Measurements from ENCODE around the gene AGO1.
"Not testable (repeated sequence)": the region's sequence is repeated elsewhere in the genome, so short reads cannot be mapped to it uniquely, and the experiment has no call there.

The AGO1 gene

DNA sequence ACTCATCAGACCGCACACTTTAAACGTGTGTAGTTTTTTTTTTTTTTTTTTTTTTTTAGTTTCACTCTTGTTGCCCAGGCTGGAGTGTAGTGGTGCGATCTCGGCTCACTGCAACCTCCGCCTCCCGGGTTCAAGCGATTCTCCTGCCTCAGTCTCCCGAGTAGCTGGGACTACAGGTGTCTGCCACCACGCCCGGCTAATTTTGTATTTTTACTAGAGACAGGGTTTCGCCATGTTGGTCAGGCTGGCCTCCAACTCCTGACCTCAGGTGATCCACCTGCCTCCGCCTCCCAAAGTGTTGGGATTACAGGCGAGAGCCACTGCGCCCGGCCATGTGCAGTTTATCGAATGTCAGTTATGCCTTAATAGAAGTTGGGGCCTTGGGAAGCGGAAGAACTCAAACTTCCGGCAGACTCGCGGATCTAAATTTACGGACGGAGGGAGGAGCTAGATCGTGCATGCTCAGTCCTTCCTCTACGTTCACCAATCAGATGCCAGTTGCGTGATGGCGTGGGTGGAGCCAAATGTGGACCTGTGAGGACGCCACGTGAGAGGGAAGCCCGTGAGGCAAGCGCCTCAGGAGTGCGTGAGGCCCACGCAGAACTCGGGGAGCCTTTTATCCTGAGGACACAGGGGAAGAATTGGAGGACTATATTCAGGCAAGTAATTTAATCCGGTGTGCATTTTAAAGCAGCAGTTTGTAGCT, 13.6 kb upstream of the AGO1 start:
- DNase-seq (ENCODE audit: low spot score) = not testable (repeated sequence)

DNA sequence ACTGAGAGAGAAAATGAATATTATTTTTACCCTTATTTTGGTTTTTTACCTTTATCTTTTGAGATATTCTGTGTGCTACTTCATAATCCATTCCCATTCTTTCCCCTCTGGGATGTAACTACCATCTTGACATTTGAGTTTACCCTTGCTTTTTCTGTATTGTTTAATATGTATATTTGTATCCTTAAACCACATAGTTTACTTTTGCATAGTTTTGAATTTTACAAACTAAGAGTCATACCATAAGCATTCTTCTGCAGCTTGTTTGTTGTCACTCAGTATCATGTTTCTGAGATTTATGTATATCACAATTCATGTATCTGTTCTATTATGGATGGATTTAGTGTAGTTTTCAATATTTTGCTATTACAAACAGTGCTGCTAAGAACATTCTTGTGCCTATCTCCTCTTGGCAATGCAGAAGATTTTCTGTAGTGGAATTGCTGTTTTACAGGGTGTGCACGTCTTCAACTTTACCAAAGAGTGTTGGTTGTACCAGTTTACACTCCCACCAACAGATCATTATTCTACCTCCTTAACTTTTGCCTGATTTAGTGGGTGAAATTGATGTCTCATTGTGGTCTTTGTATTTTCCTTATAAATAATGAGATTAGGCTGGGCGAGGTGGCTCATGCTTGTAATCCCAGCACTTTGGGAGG, 12.2 kb upstream of the AGO1 start:
- DNase-seq (ENCODE audit: low spot score) = no peak

DNA sequence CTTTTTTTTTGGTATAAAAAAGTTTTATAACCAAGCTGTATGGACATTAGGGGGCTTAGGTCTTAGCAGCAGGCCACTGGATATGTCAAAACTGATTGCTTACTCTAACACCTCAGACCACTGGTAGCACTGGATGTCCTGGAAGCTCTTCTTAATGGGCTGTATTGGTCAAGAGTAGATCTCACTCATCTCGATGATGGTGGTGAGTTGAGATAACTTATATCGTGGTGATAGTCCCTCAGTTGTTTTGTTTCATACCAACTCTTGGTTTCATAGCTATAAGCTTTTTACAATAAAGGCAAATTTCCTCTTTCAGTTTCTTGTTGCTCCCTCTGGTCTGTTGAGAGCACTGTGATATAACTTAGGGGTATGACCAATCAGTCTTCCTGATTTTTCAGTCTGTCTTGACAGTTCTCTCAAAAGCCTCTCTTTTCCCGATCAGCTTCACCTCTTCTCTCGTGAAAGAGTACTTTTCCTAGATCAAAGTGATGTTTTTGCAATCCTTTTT, 9.7 kb upstream of the AGO1 start:
- DNase-seq (ENCODE audit: low spot score) = no peak

DNA sequence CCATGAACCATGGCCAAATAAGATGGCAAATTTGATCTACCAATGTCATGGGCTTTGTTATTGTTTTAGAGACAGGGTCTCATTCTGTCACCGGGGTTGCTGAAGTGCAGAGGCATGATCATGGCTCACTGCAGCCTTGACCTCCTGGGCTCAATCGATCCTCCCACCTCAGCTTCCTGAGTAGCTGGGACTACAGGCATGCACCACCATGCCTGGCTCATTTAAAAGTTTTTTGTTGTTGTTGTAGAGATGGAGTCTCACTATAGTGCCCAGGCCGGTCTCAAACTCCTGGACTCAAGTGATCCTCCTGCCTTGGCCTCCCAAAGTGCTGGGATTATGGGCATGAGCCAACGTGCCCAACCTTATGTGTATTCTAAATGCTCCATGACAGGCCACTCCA, 8.9 kb upstream of the AGO1 start:
- DNase-seq (ENCODE audit: low spot score) = not testable (repeated sequence)

DNA sequence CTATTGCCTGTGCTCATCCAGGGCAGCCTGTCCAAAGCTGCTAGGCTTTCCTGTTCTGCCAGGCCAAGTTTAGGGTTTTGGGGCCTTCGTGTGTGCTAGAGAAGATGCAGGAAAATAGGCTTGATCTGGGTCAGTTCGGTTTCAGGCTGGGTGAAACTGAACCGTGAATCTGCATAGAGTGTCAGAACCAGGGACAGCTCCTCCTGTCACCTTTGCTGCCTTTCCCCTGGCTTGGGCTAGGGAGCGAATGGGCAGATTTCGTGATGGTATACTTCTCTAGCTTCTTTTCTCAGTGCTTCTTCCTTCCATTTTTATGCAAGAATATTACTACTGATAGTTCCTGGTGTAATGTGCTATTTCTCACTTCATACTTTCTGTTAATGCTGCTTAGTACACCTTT, 6.0 kb upstream of the AGO1 start:
- DNase-seq (ENCODE audit: low spot score) = peak; percentile 43

DNA sequence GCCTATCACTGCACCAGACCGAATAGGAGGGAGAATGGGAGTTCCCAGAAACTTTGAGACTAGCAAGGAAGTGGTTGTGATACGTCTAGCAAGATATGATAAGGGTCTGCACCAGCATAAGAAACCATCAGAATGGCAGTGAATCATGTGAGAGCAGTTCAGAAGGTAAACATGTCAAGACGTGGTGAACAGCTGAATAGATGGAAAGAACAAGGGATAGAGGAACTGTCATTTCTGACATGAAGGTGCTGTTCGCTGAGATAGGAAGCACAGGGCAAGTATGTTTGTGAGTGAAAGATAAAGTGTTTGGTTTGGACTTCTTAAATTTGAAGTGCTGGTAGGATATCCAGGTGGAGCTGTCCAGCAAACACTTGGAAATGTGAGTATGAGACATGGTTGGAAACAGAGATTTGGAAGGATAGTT, 1.1 kb upstream of the AGO1 start:
- DNase-seq (ENCODE audit: low spot score) = no peak

DNA sequence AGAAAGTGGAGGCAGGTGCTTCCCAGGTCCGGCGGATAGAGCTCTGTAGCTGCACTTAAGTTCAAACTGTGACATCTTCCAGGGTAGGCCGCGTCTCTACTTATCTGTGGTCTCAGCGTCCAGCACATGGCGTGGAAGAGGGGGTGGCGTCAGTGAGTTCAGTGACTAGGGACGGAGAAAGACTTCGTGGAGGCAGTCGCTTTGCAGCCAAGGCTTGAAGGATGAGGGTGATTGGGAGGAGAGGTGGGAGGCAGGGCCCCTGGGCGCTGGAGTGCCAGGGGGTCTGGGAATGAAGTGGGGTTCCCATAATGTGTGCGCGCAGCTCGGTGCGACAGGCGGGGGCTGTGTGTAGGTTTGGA, 444 bp upstream of the AGO1 start:
- no peak for DNase-seq (ENCODE audit: low spot score)

DNA sequence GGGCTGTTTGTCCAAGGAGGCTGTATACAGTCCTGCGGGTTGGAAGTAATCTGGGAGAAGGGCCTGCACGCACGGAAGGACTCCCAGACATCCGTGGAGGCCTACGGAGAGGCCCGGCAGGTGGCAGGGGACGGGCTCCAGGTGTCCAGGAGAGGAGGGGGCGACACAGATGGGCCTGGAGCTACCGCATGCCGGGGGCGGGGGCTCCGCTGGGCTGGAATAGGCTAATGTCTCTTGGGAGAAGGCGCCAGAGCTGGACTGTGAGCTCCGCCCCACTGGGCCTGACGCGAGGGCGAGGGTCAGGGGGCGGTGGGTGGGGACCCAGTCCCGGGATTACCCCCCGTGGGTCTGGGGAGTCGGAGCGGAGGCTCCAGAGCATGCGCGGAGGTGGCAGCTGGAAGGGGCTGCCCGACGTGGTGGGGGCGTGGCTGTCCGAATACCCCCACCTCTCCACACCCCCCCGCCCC, 659 bp downstream of the AGO1 start:
- DNase-seq (ENCODE audit: low spot score) = peak; percentile 82

DNA sequence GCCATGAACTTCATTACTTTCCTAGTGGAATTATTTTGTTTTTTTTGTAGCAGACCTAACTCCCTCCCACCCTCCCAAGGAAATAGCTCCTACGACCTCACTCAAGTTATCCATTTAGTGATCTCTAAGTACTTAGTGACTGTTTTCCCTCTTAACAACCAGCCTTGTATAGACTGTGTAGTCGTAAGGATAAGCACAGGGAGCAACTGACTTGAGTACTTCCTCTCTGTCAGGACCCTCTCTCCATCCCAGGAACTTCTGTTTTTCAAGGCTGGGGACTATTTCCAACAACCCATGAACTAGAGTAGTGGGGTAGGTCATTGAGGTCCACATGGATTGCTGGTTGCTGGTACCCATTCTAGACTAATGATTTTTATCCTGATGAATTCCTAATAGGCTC, 1.9 kb downstream of the AGO1 start:
- no peak for DNase-seq (ENCODE audit: low spot score)

DNA sequence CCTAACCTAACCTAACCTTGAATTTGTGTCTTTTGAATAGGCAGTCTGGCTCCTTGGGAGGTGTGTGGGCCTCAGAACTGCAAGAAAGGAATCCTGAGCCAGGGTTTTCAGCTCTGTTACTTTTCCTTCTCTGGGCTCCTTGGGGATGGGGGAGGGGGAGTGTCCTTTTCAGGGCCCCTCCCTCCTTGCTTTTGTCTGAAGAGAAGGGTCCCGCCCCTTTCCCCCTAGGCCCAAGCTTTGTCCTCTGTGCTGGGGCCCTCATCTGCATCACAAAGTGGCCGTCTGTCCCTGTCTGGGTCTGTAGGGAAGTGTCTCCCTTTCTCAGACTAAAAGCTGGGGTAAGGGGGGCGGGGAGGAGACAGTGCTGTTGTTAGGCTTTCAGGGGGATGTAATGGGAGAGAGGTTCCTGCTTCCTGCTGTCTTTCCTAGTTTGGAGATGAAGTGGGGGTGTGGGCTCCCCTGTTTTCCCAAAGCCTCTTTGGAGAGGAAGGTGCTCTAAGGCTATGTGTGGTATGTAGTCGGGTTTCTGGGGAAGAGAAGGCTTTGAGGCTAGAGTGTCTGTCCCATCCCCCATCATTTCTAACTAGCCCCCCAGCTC, 3.1 kb downstream of the AGO1 start:
- DNase-seq (ENCODE audit: low spot score) = no peak

DNA sequence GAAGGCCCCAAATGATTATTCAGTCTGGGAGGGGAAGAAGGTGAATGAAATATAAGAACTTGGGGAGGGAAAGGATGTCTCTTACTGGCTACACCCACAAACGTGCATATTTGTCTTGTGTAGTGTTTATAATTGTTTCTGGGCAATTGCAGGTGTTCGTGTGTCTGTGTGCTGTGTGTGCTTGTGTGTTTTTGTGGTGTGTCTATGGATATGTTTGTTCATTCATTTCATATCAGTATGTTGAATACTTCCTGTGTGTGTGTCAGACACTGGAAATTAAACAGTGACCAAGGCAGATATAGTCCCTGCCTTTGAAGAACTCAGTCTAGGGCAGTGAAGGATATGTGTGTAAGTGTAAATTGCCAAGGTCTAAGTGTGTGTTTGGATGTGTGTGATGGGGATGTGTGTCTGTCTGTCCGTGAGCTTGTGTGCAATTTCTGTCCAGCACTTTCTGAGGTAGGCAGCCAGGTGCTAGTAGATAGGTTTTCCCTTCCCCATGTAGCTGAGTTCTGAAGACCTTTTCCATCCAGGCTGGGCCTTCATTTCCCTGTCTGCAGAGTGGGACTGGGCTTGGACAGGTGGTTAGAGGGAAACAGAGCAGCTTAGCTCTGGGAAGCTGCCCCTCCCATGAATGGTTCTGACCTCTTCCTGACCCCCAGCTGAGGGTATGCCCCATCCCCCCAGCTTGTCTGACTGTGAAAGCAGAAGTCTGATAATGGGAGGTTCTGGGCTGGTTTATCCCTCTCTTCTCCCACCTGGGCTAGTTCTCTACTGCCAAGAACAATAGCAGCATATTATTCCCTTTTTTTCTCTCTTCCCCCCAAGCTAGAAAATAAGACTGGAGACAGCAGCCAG, 3.8 kb downstream of the AGO1 start:
- DNase-seq (ENCODE audit: low spot score) = no peak

DNA sequence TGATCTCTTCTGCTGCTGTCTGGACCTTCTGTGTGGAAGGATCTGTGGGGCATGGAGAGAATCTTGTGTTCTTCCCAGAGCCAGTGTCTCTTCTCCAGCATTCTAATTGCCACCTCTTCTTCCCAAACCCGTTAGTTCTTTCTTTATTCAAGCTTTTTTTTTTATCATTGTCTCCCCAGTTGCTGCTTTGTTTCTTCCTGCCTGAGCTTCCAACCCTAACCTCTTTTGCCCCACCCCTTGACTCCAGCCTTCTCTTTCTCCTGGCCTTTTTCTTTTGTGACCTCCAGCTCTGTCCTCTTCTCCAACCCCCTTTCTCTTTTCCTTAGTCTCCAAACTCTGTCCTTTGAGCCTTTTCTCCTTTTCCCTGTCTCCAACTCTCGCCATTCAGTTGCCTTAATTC, 4.5 kb downstream of the AGO1 start:
- no peak for DNase-seq (ENCODE audit: low spot score)

DNA sequence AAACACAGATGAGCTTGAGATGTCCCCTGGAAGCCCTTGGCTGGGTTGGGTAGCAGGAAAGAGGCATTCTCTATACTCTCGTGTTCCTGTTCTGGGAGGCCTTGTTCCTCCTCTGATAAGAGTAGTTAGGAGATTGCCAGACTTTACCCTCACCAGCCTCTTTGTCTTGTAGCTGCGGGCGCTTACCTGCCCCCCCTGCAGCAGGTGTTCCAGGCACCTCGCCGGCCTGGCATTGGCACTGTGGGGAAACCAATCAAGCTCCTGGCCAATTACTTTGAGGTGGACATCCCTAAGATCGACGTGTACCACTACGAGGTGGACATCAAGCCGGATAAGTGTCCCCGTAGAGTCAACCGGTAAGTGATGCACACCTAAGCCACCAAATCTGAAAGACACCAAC, 5.2 kb downstream of the AGO1 start:
- DNase-seq (ENCODE audit: low spot score) = no peak

DNA sequence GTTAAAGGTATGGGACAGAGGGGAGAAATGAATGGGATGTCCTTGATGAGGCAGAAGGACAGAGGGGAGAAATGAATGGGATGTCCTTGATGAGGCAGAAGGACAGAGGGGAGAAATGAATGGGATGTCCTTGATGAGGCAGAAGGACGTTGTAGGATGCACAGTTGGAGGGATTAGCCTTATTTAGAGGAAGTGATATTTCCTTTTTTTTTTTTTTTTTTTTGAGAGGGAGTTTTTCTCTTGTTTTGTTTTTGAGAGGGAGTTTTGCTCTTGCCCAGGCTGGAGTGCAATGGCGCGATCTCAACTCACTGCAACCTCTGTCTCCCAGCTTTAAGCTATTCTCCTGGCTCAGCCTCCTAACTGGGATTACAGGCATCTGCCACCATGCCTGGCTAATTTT, 6.0 kb downstream of the AGO1 start:
- not testable (repeated sequence) for DNase-seq (ENCODE audit: low spot score)

DNA sequence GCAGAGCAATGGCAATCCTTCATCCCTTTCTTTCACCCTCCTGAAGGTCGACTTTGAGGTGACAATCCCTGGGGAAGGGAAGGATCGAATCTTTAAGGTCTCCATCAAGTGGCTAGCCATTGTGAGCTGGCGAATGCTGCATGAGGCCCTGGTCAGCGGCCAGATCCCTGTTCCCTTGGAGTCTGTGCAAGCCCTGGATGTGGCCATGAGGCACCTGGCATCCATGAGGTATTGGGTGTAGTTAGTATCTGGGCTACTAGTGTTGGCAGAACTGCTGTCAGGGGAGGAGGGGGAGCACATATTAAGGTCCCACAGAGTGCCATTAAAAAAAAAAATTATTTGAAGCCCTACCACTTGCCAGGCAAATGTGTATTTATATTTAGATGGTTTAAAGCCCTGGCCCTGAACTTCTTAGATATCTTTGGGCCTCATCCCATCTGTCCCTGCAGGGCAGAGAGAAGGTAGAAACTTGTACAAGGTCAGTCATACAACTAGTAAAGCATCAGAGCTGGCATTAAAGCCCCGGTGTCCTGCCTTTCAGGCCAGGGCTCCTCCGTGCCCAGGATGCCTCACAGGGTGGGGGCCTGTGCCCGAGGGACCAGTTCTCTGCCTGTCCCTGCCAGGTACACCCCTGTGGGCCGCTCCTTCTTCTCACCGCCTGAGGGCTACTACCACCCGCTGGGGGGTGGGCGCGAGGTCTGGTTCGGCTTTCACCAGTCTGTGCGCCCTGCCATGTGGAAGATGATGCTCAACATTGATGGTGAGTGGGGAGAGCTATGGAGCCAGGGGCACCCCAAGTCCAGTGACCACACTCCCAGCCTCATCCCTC, 10.3 kb downstream of the AGO1 start:
- no peak for DNase-seq (ENCODE audit: low spot score)

DNA sequence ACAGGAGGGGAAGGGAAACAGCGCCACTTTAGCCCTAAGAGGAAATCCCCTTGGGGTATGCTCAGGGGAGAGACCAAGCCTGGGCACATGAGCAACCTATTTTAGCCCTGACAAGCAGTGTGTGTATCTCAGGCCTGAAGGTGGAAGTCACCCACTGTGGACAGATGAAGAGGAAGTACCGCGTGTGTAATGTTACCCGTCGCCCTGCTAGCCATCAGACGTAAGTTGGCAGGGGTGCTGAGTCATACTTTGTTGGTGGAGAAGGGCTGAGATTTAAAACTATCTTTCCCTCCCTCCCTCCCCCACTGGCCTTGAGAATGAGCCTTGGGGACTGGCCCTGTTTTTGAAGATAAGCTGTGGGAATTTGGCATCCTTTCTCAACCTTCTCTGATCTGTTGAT, 11.2 kb downstream of the AGO1 start:
- DNase-seq (ENCODE audit: low spot score) = no peak

DNA sequence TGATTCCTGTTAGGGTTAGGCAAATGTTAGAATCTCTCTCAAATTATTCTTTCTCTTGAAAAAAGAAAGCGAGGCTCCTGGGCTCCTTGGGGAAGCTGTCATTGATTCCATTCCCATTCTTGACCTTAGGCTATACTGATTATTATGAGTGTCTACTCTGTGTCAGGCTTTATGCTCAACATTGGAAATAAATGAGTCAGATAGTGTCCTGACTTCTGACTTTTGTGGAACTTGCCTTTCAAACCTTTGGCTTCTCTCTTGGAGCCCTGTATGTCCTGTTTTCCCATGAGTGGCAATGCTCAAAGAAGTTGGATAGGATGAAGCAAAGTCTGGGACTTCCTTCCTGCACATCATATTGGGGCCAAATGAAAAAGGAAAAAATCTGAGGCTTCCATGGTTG, 11.6 kb downstream of the AGO1 start:
- no peak for DNase-seq (ENCODE audit: low spot score)

DNA sequence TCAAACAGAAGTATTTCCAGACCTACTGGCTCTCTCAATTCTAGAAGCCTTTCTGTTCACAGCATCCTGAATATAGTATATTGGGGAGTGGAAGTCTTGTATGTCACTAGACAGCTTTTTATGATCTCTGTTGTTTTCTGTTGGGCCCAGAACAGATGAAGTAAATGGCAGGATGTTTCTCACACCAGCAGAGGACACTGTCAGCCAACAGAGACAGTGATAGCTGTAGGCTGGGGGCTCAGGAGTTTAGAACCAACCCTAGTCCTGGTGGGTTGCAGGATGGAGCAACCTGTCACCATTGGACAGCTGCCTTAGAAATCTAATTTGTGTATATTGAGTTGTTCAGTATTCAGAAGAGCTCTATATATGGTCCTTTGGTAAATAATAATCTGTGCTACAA, 16.9 kb downstream of the AGO1 start:
- DNase-seq (ENCODE audit: low spot score) = no peak

DNA sequence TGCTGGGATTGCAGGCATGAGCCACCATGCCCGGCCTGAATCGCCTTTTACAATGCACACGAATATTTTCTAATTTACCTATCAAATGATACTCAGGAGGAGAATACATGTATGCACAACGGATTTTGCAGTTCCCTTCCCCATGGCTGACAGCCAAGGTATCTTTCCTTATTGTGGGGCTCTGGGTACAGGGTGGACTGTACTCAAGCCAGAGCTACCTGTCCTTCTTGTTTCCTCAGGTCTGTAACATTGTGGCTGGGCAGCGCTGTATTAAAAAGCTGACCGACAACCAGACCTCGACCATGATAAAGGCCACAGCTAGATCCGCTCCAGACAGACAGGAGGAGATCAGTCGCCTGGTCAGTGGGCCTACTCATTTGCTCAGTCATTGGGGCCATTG, 18.2 kb downstream of the AGO1 start:
- DNase-seq (ENCODE audit: low spot score) = no peak

DNA sequence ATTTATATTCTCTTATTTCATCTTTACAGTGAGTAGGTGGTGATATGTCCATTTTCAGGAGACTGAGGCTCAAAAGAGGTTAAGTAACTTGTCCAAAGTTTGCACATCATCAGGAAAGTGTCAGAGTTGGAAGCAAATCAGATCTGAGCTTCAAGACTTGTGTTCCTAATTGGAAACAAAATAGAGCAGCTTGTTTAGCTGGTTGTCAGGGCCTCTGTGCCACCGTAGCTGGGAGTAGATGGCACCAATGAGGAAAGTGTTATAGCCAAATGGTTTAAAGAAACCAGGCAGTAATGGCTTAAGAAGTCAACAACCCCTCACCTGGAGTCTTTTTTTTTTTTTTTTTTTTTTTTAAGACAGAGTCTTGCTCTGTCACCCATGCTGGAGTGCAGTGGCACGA, 19.7 kb downstream of the AGO1 start:
- no peak for DNase-seq (ENCODE audit: low spot score)

DNA sequence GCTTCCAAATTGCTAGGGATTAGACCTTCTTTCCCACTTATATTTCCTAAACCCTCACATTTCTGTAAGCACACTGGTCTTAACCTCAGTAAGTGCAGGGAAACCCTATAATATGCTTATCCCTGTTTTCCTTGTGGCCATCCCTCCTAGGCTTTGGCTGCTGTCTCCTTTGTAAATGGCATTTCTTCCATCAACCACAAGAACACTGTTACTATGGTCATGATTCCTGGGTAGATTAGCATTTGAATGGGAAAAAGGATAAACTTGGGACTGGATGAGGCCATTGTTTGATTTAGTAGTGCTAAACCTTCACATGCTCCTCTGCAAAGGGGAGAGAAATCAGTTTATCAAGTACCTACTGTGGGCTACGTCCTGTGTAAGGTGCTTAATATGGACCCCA, 31.7 kb downstream of the AGO1 start:
- no peak for DNase-seq (ENCODE audit: low spot score)

DNA sequence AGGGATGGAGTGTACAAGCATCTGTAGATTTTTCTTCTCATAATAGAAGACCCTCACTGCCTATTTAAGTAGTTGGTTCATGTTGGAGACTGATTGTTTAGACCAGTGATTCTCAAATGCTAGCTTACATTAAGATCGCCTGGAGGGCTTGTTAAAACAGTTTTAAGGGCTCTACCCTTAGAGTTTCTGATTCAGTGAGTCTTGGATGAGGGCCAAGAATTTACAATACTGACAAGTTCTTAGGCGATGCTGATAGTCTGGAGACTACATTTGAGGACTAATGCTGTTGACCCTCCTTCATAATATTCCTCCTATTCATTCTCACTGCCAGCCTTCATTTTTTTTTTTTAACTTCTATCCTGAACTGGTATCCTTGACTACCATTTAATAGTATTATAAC, 32.7 kb downstream of the AGO1 start:
- DNase-seq (ENCODE audit: low spot score) = no peak

All from GM03348 (cell line).